ENCODE data around the gene MDFIC.
"Not testable (repeated sequence)": the region's sequence is repeated elsewhere in the genome, so short reads cannot be mapped to it uniquely, and the experiment has no call there.

The MDFIC gene, protein sequence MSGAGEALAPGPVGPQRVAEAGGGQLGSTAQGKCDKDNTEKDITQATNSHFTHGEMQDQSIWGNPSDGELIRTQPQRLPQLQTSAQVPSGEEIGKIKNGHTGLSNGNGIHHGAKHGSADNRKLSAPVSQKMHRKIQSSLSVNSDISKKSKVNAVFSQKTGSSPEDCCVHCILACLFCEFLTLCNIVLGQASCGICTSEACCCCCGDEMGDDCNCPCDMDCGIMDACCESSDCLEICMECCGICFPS

DNA sequence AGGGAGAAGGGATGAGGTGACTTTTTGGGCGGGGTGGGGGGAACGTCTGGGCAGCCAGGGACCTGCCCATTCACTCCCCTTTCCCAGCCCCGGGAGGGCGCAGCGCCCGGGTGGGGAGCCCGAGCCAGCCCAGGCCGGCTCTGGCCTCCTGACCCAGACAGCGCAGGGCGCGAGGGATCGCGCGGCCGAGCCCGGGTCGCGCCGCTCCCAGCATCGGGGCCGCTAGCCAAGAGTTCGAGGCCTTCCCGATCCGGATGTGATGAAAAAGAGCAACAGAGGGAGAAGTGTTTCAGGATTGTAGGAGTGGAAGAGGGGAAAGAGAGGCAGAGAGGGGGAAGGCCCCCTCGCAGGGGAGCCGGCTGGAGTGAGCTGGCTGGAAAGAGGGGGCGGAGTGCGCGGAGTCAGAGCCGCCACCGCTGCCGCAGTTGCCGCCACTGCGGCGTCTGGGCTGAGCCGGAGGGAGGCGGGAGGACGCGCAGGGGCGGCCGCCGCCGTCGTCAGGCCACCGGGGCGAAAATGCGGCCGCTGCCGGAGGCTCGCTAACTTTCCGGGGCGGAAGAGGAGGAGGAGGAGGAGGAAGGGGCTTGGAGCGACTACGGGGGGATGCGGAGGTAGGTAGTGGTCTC lies at the start of gene MDFIC:
TSS of gene MDFIC (plus strand) at position 69 of the 626 bp plus-strand sequence. CDS start 940 bp downstream, outside the sequence.
- DNase-seq = peak; percentile 79

DNA sequence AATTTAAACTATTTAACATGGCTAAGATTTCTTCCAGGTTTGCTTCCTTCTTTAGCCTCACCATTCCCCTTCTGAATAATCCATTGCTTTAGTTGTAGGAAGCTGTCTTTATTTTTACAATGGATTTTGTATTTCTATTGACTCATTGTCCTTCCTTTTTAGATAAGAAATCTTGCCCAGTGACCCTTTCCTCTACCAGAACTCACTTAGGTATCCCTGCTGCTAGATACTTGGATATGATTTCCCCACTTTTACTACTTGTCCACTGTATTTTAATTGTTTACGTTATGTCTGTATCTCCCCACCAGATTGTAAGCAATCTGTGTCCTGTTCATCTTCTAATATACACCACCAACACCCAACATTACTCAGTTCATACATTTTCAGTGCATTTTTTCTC lies 47.7 kb upstream of the MDFIC start:
- no peak for DNase-seq

DNA sequence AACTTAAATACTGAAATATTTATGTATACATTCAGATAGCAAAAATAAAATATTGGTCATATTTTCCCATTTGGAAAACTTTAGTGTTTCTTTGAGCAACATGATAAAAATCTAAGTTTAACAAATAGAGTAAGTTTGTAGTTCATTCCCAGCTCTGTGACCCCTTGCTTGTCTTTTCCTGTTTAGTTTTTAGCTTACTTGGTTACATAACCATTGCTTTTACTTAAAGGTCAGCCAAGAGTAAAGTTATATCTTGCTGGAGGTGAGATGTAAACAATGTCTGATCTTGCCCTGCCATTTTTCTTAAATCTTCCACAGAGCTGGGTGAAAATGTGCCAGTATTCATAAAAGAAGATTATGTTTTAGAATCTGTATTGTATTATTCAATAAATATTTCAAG lies 46.7 kb upstream of the MDFIC start:
- DNase-seq = no peak

DNA sequence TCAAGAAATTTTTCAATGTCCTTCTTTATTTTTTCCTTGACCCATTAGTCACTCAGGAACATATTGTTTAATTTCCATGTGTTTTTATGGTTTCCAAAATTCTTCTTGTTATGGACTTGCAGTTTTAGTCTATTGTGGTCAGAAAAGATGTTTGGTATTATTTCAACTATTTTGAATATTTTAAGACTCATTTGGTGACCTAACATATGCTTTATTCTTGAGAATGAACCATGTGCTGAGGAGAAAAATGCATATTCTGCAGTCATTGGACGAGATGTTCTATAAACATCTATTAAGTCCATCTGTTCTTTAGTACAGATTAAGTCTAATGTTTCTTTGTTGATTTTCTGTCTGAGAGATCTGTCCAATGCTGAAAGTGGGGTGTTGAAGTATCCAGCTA lies 42.3 kb upstream of the MDFIC start:
- DNase-seq = peak; percentile 67

DNA sequence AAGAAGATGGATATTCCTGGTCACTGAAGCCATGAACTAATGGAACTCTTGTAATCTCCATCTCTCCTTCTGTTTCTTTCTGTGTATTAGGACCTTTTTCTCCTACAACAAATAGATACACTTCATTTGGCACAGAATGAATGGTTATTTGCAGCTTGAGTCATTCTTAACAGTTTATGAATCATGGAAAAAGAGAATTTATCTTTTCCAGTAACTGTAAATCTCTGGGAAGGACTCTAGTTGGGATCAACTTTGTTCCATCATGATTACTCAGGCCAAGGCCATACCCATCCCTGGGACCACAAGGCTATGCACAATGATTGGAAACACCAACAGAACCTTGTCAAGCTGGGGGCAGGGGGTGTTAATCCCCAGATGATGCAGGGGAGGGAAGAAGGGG lies 36.1 kb upstream of the MDFIC start:
- DNase-seq = peak; percentile 65

DNA sequence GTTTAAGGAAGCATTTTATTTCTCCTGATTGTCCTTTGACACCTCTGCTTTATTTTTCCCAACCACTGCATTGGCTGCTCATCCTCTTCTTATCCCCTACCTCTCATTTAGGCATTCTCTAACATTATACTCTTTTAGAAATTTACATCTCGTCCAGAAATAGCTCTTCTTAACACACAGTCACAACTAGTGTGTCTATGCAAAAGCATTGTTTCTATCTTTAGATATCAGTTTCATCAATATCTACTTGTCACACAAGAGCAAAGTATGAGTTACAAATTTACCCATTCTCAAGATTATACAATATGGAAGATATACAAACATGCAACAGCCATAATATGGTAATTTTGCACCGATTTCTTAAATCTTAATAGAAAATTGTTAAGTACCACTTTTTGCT lies 35.7 kb upstream of the MDFIC start:
- DNase-seq = no peak

DNA sequence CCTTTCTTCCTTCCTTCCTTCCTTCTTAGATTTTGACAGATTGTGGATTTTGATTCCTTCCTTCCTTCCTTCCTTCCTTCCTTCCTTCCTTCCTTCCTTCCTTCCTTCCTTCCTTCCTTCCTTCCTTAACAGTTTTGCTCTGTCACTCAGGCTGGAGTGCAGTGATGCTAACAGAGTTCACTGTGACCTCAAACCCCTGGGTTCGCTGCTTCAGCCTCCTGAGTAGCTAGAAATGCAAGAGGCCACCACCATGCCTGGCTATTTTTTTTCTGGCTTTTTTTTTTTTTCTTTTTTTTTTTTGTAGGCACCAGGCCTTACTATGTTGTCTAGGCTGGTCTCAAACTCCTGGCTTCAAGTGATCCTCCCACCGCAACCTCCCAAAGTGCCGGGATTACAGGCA lies 32.8 kb upstream of the MDFIC start:
- not testable (repeated sequence) for DNase-seq

DNA sequence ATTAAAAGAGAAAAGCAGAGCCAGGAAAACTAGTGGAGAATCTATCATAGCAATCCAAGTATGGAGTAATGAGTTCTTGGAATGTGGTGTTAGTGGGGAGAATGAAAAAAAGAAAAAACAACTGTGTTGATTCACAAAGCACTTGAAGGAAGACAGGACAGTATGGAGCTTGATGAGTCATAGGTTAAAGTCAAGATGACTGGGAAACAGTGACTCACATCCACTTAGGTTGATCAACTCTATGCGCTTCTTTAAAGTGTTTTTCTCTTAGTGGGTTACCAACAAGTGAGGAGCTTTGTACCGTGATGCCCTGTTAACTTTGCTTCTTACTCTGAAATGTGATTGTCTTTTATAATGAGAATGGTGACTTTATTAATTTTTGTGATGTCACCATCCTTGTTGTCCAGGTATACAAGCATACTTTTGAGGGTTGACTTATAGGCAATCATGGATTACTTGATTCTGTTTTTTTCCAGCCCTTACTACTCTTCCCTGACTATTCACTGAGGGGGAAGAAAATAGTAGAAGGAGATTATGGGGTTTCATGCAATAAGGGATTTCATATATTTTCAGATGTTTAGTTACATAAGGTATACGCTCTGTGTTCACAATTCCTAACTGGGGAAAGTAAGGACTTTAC lies 32.1 kb upstream of the MDFIC start:
- peak; percentile 97 for DNase-seq

DNA sequence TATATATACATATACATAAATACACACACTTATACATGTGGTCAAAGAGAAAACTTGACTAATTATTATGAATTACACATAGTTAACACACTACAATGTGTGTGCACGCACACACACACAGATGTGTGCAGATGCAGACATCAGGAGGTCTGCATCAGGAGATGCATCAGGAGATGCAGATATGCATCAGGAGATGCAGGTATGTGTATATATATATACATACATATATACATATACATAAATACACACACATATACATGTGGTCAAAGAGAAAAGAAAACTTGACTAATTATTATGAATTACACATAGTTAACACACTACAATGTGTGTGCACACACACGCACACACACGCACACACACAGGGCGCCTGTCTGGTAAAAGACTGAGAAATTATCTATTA lies 31.3 kb upstream of the MDFIC start:
- no peak for DNase-seq

DNA sequence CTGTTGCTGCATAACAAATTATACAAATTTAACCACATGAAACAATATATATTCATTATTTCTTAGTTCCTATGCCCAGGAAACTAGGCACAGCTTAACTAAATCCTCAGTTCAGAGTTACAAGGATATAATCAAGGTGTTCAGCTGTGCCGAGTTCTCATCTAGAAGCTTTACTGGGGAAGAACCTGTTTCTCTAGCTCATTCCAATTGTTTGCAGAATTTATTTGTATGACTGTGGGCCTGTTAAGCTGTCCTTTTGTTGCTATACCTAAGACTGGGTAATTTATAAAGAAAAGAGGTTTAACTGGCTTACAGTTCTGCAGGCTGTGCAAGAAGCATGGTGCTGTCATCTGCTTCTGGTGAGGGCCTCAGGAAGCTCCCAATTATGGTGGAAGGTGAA lies 21.8 kb upstream of the MDFIC start:
- DNase-seq = no peak

DNA sequence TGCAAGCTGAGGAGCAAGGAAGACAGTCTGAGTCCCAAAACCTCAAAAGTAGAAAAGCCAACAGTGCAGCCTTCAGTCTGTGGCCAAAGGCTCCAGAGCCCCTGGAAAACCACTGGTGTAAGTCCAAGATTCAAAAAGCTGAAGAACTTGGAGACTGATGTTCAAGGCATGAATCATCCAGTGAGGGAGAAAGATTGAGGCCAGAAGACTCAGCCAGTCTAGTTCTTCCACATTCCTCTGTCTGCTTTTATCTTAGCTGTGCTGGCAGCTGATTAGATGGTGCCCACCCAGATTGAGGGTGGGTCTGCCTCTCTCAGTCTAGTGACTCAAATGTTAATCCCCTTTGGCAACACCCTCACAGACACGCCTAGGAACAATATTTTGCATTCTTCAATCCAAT lies 20.1 kb upstream of the MDFIC start:
- peak; percentile 79 for DNase-seq

DNA sequence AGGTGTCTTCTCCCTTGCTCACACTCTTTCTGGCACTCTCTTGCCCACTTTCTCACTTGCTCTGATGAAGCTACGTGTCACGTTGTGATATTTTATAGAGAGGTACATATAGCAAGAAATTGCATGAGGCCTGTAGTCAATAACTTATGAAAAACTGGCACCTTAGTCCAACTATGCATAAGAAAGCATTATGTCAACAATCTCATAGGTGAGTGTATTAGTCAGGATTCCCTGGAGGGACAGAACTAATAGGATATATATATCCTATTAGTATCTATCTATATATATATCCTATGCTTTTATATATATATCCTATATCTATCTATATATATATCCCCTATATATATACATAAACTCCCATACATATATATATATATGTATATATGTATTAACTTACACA lies 18.8 kb upstream of the MDFIC start:
- DNase-seq = no peak

DNA sequence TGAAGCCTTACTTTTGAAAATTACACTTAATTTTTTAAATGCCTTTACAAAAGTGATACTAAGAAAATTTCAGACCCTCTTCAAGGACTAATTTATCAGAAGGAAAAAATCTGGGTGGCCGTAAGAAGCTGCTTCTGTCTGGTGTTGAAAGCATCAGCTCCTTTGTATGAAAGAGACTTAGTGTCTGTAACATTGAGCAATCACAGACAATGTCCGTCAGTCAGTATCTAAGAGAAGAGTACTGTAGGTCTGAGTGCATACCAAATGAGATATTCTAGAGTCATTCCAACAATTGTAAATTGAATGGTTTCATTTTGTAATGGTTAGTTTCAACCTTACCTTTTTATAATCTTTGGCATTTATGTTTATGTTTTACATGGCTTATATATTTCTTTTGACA lies 11.1 kb upstream of the MDFIC start:
- peak; percentile 10 for DNase-seq

DNA sequence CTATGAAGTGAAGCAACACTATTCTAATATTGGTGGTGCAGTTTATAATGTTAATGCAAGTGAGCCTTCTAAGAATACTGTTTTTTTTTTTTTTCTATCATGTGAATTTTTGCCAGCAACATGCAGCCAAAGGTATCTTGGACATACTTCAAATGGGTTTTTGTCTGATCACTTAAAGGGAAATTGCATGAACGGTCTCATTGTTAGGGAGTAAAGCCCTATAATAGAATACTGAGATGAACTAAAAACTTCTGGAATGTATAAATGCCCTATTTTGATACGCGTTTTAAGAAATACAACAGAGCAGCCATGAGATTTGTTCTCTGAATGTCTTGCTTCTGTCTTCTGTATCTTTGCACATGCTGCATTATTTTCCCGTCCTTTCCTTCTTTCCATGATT lies 10.5 kb upstream of the MDFIC start:
- no peak for DNase-seq

DNA sequence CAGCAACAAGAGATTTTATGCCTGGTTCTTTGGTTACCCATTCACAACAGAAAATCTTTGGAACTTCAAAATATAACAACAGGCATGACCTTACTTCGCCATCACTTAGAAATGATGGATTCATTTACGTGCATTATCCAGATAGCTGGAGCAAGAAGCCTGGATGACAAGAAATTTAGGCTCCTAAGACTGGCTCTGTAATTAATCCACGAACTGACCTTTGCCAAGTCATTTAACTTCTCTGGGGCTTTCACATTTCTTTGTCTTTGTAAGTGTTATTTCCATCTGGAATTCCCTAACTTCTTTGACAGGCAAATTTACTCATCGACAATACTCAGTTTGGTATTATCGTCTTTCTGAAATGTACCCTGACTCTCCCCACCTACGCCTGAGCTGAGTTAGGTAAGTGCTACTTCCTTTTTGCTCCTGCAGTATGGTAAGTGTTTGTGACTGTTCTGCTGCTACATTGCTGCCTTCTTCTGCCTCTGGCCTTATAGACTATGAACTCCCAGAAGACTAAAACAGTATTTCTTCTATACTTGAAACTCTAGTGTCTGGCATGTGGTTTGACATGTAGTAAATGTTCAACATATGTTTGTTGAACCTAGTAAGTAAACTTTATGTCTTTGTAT lies 5.5 kb upstream of the MDFIC start:
- no peak for DNase-seq

DNA sequence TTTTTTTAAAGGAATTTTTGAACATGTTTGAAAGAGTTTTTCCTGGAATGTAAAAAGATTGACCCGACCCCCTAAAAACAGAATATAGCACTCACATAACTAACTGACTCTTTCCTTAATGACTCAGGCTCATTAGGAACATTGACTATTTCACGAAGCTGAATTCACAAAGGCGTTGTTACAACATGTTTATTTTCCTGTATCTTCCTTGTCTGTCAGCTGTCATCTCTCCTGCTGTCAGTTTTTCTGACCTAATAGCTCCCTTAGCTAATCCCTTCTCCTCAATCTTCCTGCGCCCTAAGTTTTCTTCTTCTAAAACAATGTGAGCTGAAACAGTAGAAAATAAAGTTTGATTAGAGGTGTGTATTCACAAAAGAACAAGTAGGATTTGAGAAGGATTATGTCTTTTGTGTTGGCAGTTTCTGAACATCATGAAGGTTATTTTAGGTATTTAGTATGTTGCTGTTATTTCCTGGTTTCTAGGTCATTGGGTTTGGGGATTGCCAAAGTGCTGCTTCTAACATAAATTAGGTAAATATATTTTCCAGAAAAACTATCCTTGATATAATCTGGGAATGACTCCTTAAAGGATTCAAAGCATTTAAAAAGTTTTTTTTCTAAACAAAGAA lies 4.6 kb upstream of the MDFIC start:
- no peak for DNase-seq

DNA sequence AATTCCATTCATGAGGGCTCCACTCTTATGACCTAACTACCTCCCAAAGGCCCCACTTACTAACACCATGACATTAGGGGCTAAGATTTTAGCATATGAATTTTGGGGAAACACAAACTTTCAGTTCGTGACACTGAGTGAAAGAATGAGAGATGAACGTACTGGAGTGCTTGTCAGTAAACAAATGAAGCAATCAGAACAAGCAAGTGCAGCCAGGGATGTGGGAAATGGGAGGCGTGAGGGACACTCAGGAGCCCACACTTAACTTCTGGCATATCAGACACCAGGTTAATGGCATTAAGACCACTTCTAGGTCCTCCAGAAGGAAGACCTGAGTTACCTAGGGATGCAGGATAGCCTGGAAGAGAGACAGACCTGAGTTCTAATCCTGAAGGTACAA lies 2.3 kb upstream of the MDFIC start:
- DNase-seq = no peak

DNA sequence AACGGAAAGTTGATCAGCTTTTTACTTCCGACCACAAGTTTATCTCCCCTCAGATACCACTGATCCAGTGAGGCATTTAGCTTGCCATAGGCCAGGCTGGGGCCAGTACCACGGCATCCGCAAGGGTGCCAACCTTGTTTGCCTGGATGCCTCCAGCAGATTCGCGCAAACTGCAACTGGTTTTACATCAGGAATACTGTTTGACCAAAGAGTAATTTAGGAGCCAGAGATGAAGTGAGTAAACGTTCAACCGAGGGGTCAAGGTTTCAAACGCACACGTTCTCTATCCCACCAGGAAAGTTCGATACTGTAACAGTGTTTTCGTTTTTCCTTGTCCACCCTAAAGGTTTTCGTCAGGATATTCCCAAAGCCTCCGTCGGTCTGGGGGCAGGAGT lies 266 bp upstream of the MDFIC start:
- DNase-seq = no peak

DNA sequence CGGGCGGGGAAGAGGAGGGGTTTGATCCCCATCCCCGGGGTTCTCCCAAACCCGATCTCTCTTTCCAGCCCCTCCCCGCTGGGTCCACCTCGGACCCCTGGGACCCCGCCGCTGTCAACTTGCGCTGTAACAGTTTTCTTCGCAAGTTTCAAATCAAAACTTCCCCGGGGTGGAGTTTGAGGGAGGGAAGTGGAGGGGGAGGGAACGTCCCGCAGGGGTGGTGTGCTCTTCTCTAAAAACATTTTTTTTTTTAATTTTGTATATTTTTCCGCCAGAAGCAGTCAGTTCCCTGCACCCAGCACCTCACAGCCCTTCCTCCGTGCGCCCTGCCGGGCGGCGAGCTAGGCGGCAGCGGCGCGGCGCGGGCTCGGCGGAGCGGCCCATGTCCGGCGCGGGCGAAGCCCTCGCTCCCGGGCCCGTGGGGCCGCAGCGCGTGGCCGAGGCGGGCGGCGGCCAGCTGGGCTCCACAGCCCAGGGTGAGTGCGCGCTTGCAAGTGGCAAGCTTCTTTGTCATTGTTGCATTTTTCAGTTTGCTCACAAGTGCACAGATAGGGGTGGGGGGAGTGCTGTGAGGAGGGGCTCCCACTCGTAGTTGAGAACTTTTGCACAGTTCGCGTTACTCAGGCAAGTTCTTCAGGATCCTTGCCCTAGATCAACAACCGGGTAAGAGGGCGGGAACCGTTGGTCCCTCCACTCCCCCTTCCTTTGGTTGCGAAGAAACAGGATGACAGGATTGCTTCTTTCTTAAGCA lies 933 bp downstream of the MDFIC start:
- DNase-seq = peak; percentile 75

DNA sequence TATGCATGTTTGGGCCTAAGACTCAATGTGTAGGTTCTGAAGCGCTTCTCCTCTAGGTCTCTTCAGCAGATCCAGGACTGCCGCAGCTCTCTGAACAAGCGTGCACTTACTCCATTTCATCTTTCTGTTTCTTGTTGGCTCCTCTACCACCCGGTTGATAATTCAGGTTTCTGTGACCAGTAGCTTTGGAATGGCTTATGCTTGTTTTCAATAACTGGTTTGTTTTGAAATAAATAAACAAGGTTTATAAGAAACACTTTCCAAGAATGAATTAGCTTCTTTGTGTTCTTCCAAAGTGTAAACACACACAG lies 1.5 kb downstream of the MDFIC start:
- no peak for DNase-seq

DNA sequence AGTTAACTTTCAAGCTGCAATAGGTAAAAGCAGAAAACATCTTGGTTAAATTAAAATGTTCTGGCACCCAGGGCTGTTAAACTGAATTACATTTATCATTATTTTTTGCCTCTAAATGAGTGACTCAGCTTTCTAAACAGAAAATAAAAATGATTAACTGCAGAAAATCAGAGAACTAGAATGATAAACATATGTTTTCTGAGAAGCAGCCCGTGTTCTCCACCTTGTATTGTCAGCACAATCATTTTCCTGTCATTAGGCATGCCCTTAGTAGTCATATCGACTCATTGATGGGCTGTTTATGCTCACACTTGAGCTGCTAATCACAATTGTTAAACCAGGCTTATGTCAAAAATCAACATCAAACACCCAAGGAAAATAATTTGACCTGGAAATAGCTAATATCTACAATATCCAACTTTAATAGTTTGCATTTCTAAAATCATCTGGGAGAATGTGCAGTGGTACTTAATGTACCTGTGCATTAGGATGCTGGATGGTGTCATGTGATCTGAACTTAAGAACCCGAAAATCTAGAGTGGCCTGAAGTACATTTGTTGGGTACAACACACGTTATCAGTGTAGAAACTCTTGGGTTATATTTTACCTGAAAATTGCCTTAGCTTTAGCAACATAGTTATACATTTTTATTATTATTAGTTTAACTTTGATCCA lies 2.3 kb downstream of the MDFIC start:
- DNase-seq = peak; percentile 28

DNA sequence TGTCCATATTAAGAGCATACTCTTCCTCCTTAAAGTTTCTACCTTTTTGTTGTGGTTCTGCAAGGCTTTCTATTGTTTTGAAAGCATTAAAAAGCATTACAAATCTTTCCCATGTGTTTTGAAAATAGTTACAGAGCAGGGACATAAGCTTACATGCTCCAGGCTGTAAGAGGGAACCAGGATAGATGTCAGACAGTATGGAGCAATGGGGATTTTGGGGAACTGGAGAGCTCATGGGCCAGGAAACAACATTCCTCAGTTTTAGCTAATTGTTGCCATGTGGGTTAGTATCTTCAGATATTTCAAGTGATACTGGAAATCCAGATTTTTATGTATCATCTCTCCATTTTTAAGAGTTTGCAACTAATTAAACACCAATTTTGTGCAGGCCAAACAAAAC lies 3.5 kb downstream of the MDFIC start:
- peak; percentile 31 for DNase-seq
